ENCODE results near the gene MIA.
"Not testable (repeated sequence)": the region's sequence is repeated elsewhere in the genome, so short reads cannot be mapped to it uniquely, and the experiment has no call there.

Gene MIA

DNA sequence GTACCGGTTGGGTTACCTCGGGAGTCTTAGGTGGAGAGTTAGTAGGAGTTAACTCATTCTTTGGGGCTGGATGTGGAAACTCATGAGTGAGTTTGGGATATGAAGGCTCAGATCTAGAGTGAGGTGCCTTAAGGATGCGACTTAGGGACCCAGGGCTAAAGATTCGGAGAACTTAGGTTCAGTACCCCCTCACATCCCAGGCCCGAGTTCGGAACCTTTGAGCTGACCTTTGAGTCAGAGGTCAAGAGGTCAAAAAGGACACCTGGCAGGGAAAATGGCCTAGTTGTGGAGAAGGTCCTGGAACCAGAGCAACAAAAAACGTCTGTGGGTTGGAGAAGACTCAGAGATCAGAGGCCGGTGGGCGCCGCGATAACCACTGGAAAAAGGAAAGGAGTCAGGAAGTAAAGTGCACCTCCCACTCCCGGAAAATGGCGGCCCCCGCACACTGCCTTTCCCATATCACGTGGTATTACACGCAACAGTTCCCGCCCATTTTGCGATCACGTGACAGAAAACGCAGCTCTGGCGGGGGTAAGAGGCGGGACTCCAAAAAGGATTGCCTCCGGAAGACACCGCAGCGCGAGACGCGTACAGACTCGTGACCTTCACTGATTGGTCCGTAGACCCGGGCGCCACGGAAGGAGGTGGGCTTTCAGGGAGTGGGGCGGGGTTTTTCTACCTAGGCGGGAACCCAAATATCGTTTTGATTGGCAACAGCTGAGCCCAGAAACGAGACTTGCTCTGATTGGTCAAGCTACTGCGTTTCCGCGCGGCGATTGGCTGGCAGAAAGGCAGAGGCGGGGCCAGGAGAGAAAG is 25.1 kb upstream of the MIA start, which contains the start of gene ACTMAP:
Gene ACTMAP (minus strand): TSS at position 420 of the 816 bp plus-strand sequence. CDS start 674 bp downstream, outside the sequence.
- peak; percentile 99 for DNase-seq (ENCODE audit: low read depth in 2 of 2, low spot score in 1 of 2)

DNA sequence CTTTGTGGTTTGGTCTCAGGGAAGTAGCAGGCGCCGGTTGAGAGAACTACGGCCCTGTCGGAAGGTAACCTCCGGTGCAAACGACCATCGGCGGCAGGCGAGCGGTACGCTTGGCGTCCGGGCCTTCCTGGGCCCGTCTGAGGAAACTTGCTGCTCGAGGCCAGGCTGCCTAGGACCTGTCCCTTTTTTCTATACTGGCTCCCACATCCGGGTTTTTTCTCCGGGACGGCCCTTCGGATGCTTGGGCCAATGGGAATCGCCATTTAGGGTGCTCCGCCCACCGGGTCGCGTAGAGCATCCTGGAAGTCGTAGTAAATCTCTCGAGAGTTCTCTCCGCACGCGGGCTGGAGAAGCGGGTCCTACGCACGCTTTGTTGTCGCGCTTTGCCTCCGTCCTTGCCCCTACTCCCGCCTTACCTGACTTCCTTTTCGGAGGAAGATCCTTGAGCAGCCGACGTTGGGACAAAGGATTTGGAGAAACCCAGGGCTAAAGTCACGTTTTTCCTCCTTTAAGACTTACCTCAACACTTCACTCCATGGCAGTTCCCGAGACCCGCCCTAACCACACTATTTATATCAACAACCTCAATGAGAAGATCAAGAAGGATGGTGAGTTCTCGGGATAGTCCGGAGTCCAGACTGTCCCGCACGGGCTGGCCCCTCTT is 24.3 kb upstream of the MIA start, which contains the start of gene SNRPA:
Gene SNRPA (plus strand): TSS at position 330 of the 664 bp plus-strand sequence. CDS start 206 bp downstream, at position 536.
- DNase-seq (ENCODE audit: low read depth in 2 of 2, low spot score in 1 of 2), result peak; percentile 90 to 92

- DNase-seq (ENCODE audit: low read depth in 2 of 2, low spot score in 1 of 2), result no peak
Observed at GRCh38 chr19:40752257-40752781, 23.0 kb upstream of the MIA start.

DNA sequence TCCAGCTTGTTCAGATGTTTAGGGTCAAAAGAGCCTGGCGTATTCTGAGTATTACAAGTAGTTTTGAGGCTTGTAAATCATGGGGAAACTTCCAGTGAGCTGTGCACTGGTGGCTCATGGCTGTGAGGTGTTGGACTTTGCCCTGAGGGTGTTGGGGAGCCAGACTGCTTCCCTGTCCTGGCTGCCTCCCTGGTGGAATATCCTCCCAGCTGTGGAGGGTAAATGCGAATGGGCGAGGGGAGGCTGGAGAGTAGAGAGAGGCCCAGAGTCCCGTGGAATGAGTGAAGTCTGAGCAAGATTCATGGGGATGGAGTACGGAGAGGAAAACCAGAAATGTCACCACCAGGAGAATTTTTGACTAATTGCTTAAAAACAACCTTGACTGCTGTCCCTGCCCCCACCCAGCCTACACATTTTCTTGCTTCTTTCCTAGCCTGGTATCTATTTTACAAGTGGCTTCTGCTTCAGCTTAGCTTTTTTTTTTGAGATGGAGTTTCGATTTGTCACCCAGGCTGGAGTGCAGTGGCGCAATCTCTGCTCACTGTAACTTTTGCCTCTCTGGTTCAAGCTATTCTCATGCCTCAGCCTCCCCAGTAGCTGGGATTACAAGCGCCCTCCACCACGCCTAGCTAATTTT is 20.6 kb upstream of the MIA start:
- DNase-seq (ENCODE audit: low read depth in 2 of 2, low spot score in 1 of 2), result no peak

DNA sequence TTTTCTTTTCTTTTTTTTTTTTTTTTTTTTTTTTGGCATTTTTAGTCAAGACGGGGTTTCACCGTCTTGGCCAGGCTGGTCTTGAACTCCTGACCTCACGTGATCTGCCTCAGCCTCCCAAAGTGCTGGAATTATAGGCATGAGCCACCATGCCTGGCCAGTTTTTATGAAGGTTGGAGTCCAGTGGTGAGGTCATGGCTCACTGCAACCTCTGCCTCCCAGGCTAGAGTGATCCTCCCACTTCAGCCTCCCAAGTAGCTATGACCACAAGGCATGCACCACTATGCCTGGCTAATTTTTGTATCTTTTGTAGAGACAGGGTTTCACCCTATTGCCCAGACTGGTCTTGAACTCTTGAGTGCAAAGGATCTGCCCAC is 20.1 kb upstream of the MIA start:
- DNase-seq (ENCODE audit: low read depth in 2 of 2, low spot score in 1 of 2), result no peak

DNA sequence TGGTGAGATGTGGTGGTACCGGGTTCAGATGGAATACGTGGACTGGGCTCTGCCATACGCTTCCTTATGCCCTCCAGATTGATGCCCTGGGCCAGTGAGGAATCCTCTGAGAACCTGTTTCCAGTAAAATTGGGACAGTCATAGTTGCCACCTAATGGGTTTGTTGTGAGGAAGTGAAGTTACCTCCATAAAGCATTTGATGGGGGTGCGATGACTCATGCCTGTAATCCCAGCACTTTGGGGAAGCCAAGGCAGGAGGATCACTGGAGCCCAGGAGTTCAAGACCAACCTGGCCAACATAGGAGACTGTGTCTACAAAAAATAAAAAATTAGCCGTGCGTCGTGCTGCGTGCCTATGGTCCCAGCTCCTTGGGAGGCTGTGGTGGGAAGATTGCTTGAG is 19.5 kb upstream of the MIA start:
- DNase-seq (ENCODE audit: low read depth in 2 of 2, low spot score in 1 of 2), result no peak

DNA sequence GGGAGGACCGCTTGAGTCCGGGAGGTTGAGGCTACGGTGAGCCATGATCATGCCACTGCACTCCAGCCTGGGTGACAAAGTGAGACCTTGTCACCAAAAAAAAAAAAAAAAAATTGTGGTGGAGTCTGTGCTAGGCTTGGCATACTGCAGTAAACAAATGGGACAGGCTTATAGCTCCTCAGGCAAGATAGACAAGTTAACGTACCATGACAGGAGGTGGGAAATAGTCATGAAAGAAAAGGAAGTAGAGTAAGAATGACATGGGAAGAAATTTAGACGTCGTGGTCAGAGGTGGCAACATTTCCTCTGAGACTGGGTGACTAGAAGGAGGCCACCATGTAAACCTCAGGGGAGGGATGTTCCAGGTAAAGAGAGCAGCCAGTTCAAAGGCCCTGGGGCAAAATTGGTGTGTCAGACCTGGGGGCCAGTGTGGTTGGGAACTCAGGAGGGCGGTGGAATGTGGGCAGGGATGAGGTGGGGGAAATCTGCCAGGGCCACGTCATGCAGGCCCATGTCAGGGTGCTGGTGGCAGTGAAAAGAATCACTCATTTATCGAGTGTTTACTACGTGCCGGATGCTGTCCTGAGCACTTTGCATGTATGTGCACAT is 18.7 kb upstream of the MIA start:
- DNase-seq (ENCODE audit: low read depth in 2 of 2, low spot score in 1 of 2), result no peak

DNA sequence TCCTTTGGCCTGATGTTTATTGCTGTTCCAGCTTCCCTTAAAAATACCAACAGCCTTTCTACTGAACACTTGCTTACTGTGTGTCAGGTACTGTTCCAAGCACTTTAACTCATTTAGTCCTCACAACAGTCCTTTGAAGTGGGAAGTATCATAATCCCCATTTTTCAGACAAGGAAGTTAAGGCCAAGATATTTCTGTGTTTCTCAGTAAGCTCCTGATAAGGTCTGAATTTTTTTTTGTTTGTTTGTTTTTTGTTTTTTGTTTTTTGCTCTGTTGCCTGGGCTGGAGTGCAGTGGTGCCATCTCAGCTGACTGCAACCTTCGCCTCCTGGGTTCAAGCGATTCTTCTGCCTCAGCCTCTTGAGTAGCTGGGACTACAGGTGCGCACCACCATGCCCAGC is 16.8 kb upstream of the MIA start:
- DNase-seq (ENCODE audit: low read depth in 2 of 2, low spot score in 1 of 2), result no peak

GRCh38 chr19:40759352-40759751 is 16.0 kb upstream of the MIA start:
- DNase-seq (ENCODE audit: low read depth in 2 of 2, low spot score in 1 of 2), result no peak

DNA sequence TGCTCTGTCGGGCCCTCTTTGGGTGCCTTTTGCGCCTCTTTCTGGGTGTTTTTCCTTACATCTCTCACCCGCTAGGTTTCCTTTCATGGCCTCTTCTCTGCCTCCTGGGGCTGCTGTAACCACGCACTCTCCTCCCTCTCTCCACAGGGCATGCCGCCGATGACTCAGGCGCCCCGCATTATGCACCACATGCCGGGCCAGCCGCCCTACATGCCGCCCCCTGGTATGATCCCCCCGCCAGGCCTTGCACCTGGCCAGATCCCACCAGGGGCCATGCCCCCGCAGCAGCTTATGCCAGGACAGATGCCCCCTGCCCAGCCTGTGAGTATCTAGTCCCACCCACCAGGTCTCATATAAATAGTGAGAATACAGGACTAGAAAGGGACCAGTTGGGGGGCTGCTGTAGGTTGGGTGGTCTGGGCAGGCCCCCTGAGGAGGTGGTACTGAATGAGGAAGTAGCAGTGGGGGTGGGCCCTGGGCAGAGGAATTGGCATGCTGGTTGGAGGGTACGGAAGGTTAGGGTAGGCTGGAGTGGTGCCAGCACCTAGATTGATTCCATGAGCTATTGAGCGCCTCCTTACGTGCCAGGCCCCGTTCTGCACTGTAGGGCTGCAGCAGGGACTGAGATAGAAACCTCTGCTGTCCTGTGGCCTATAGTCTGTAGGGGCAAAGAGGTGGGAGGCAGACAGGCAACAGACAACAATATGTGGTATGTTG is 12.4 kb upstream of the MIA start:
- no peak for DNase-seq (ENCODE audit: low read depth in 2 of 2, low spot score in 1 of 2)

DNA sequence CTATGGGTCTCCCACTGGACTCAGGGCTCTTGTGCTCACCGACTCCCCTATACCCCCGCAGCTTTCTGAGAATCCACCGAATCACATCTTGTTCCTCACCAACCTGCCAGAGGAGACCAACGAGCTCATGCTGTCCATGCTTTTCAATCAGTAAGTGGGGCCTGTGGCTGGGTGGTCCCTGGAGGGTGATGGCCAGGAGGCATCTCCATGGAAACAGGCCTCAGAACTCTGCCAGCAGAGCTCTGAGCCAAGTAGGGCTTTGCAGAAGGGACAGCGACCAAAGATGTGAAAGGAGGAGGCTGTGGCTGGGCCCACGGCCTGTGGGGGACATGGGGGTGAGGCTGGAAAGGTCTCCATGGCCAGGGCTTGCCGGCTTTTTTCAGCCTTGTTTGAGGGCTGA is 11.8 kb upstream of the MIA start:
- no peak for DNase-seq (ENCODE audit: low read depth in 2 of 2, low spot score in 1 of 2)

GRCh38 chr19:40763963-40764362 is 11.4 kb upstream of the MIA start:
- no peak for DNase-seq (ENCODE audit: low read depth in 2 of 2, low spot score in 1 of 2)

GRCh38 chr19:40766385-40766784 is 8.9 kb upstream of the MIA start:
- not testable (repeated sequence) for DNase-seq (ENCODE audit: low read depth in 2 of 2, low spot score in 1 of 2)

GRCh38 chr19:40768869-40769268 is 6.5 kb upstream of the MIA start:
- no peak for DNase-seq (ENCODE audit: low read depth in 2 of 2, low spot score in 1 of 2)

DNA sequence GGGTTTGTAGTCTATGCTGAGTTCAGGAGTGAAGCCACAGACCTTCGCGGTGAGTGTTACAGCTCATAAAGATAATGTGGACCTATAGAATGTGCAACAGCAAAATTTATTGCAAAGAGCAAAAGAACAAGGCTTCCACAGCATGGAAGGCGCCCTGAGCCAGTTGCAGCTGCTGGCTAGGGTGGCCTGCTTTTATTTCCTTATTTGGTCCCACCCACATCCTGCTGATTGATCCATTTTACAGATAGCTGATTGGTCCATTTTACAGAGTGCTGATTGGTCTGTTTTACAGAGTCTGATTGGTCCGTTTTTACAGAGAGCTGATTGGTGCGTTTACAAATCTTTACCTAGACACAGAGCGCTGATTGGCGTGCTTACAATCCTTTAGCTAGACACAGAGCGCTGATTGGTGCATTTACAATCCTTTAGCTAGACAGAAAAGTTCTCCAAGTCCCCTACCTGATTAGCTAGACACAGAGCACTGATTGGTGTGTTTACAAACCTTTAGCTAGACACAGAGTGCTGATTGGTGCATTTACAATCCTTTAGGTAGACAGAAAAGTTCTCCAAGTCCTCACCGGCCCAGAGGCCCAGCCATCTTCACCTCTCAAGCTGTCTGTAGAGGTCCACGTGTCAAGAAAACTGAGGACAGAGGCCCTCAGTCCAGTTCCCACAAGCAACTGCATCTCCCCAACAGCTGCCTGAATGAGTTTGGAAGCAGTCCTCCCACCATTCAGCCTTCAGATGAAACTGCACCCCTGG is 4.0 kb upstream of the MIA start:
- not testable (repeated sequence) for DNase-seq (ENCODE audit: low read depth in 2 of 2, low spot score in 1 of 2)

GRCh38 chr19:40775632-40776022 is 306 bp downstream of the MIA start:
- no peak for DNase-seq (ENCODE audit: low read depth in 2 of 2, low spot score in 1 of 2)

GRCh38 chr19:40776364-40776763 is 1.0 kb downstream of the MIA start:
- no peak for DNase-seq (ENCODE audit: low read depth in 2 of 2, low spot score in 1 of 2)

DNA sequence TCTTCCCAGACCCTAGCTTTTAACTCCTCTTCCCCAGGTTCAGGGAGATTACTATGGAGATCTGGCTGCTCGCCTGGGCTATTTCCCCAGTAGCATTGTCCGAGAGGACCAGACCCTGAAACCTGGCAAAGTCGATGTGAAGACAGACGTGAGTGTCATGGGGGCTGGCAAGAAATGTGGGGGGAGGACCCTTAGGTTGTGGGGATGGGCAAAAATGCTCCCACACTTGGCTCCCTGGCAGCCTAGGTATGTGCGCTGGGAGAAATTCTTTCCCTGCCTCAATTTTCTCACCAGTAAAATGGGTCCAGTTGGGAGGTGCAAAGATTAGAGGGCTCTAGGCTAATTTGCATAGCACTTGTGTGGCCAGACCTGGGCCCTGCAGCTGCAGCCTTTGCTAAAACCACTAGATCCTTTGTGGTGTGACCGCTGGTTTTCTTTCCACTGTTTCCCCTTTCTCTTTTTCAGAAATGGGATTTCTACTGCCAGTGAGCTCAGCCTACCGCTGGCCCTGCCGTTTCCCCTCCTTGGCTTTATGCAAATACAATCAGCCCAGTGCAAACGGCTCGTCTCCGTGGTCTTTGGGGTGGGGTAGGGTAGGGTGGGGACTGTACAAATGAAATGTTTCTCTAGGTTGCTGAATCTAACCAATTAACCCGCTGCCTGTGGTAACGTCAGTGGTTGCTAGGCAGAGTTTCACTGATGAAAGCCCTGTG is 1.8 kb downstream of the MIA start:
- peak; percentile 82 for DNase-seq (ENCODE audit: low read depth in 2 of 2, low spot score in 1 of 2)

DNA sequence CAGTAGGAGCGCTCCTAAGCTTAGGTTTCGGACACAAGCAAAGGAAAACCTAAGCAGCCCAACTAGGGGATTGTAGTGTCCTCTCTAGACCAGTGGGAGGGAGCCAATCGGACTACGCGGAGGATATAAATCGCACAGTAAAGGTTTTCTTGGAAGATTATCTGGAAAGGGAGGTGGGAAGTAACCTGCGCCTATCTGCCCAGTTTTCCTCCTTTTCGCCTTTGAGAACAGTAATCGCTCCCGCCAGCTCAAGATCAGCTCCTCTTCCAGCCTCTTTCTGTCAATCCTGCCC is 2.3 kb downstream of the MIA start:
- no peak for DNase-seq (ENCODE audit: low read depth in 2 of 2, low spot score in 1 of 2)
